NT2/D1 (cell line): ENCODE data around the gene TMEM242.
A peak's percentile ranks its signal among the peaks of the same experiment; 100 is the strongest.

Experiments used
- DNase-seq: peaks from one replicate; pipeline ENCODE4 v3.0.0-alpha.2; 2011; ENCODE audit warnings: low read depth, low spot score
- H3K27me3 ChIP-seq: 2 replicates; pipeline ENCODE4 v1.6.0; 2011; ENCODE audit warnings: mild to moderate bottlenecking; ENCODE audit not compliant: insufficient read length, insufficient read depth
- H3K36me3 ChIP-seq: 2 replicates; pipeline ENCODE4 v1.6.1; 2011; ENCODE audit warnings: mild to moderate bottlenecking, low read length, mixed read lengths; ENCODE audit not compliant: insufficient read depth, insufficient read length
- H3K4me1 ChIP-seq: 2 replicates; pipeline ENCODE4 v1.5.1; 2011; ENCODE audit not compliant: insufficient read depth, insufficient read length
- H3K4me3 ChIP-seq: 2 replicates; pipeline ENCODE4 v1.5.1; 2011; ENCODE audit warnings: low read depth; ENCODE audit not compliant: insufficient read length
- H3K9ac ChIP-seq: 2 replicates; pipeline ENCODE4 v1.6.0; 2011; ENCODE audit warnings: low read depth; ENCODE audit not compliant: insufficient read length
- H3K9me3 ChIP-seq: 2 replicates; pipeline ENCODE4 v1.5.1; 2011; ENCODE audit warnings: mild to moderate bottlenecking, low read length; ENCODE audit not compliant: insufficient read depth
- SUZ12 ChIP-seq: IDR thresholded peaks from 2 replicates; pipeline ENCODE4 v1.6.1; 2011; ENCODE audit not compliant: insufficient read length, insufficient read depth; ENCODE audit errors: extremely low read depth
- YY1 ChIP-seq: IDR thresholded peaks from 2 replicates; pipeline ENCODE4 v1.6.1; 2011; ENCODE audit not compliant: insufficient read length, insufficient read depth
- ZNF274 ChIP-seq: IDR thresholded peaks from 2 replicates; pipeline ENCODE4 v1.6.1; 2011; ENCODE audit warnings: mild to moderate bottlenecking, low read depth, low read length

The TMEM242 gene

DNA sequence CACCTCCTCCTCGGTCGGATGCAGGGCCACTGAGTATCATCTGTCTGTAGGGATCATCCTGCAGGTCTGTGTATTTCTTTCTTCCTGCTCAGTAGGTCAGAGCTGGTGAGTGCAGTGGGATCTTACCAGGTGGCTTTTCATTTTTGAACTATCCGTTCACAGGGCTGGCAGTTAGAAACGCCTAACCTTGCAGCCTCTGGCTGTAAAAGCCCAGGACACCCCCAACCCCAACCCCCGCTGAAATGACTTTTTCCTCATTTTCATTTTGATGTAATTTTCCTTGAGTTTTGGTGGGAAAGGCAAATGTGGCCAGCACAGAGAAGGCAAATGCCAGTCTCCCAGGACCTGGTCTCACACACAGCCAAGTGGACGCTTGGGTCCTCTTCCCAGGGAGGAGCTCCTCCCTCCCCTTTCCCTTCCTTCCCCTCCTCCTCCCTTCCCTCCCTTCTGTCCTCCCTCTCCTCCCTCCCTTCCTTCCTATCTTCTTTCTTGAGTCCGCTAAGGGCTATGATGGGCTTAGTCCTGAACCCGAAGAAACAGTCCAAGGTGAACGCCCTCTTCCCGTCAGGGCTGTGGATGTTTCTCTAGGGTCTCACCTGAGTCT is 36.0 kb downstream of the TMEM242 start:
- no peak for TF ChIP-seq SUZ12
- TF ChIP-seq ZNF274 = no peak
- TF ChIP-seq YY1 = no peak
- DNase-seq = no peak
- H3K27me3 ChIP-seq = no peaks in the 10 kb centered on the region

DNA sequence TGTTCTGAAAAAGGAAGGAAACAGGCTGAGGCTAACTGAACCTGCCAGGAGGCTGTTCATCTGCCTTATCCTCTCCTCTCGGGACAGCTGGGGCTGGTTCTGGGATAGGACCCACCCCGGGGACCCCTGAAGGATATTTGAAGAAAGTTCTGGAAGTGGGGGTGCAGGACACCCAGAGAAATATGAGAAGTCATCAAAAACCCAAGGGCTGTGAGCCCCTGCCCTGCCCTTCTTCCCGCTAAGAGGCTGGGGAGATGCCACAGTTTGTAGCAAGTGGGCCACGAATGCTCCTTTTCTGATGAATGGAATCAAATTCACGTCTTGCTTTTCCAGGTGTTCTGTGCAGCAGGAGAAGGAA is 37.9 kb downstream of the TMEM242 start:
- H3K36me3 ChIP-seq = peaks cover 15% of the 10 kb centered on the region
- H3K4me3 ChIP-seq = no peak overlapping the region
- no peak for TF ChIP-seq ZNF274
- TF ChIP-seq SUZ12 = no peak
- no peak for TF ChIP-seq YY1
- H3K27me3 ChIP-seq = no peaks in the 10 kb centered on the region
- DNase-seq = no peak
- no peaks in the 10 kb centered on the region for H3K9me3 ChIP-seq
- H3K4me1 ChIP-seq = no peaks in the 10 kb centered on the region
- H3K9ac ChIP-seq = no peak overlapping the region

More for the DNA sequence above, 36.0 kb downstream of the TMEM242 start:
- no peak overlapping the region for H3K4me3 ChIP-seq
- no peaks in the 10 kb centered on the region for H3K9me3 ChIP-seq
- peak overlapping the region; percentile 21 for H3K9ac ChIP-seq
- H3K36me3 ChIP-seq = peaks cover 22% of the 10 kb centered on the region
- no peaks in the 10 kb centered on the region for H3K4me1 ChIP-seq

DNA sequence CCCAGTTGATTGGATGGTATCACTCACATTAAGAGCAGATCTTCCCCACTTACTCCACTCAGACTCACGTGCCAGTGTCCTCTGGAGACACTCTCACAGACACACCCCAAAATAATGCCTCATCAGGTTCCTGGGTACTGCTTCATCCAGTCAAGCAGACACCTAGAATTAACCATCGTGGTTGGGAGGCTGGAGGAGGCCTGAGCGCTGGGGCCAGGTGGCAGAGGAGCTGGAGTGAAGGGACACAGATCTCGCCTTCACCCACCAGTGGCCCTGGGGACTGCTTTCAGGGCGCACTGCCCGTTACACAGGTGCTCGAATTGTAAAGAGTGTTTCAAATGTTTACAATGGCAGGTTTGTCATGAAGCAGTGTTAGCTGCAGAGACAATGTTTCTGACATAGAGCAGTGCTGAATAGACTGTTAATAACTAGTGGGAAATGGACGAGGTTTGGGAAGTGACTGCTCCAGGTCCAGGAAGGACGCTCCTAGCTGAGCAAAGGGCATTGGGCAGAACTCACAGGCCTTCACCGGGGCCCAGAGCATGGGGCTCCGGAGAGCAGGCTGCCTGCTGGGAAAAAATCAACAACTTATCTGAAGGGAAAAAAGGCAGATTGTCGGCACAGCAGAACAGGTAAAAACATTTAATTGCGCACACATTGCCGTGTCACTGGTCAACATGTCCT is 38.4 kb downstream of the TMEM242 start:
- H3K4me1 ChIP-seq = no peaks in the 10 kb centered on the region
- no peak overlapping the region for H3K4me3 ChIP-seq
- no peak for DNase-seq
- no peaks in the 10 kb centered on the region for H3K9me3 ChIP-seq
- H3K27me3 ChIP-seq = no peaks in the 10 kb centered on the region
- peaks cover 12% of the 10 kb centered on the region for H3K36me3 ChIP-seq
- H3K9ac ChIP-seq = no peak overlapping the region
- no peak for TF ChIP-seq YY1
- TF ChIP-seq SUZ12 = no peak

DNA sequence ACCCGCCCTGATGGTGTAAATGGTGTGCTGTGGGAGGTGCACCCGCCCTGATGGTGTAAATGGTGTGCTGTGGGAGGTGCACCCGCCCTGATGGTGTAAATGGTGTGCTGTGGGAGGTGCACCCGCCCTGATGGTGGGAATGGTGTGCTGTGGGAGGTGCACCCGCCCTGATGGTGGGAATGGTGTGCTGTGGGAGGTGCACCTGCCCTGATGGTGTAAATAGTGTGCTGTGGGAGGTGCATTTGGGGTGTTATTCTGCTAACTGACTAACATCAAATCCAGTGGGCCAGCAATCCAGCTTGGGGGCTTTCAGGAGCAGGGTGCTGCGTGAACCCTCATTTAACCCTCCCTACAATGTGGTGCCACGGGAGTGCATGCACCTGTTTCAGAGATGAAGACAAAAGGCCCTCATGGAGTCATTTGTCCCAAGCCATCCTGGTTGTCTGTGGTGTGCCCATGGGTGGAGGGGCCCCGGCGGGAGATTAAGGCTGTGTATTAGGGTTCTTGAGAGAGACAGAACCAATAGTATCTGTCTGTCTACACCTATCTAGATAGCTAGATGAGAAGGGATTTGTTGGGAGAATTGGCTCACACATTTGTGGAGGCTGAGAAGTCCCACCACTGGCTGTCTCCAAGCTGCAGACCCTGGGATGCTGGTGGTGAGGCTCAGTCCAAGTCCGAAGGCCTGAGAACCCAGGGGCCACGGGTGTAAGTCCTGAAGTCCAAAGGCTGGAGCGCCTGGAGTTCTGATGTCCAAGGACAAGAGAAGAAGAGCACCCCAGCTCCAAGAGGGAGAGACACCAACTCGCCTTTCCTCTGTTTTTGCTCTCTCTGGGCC is 39.2 kb downstream of the TMEM242 start:
- TF ChIP-seq ZNF274 (no peak), YY1 (no peak), SUZ12 (no peak)
- Histone ChIP-seq H3K36me3 (peaks cover 9% of the 10 kb centered on the region), H3K4me1 (no peaks in the 10 kb centered on the region), H3K27me3 (no peaks in the 10 kb centered on the region), H3K9ac (no peak overlapping the region), H3K4me3 (no peak overlapping the region), H3K9me3 (no peaks in the 10 kb centered on the region)
- no peak for DNase-seq

DNA sequence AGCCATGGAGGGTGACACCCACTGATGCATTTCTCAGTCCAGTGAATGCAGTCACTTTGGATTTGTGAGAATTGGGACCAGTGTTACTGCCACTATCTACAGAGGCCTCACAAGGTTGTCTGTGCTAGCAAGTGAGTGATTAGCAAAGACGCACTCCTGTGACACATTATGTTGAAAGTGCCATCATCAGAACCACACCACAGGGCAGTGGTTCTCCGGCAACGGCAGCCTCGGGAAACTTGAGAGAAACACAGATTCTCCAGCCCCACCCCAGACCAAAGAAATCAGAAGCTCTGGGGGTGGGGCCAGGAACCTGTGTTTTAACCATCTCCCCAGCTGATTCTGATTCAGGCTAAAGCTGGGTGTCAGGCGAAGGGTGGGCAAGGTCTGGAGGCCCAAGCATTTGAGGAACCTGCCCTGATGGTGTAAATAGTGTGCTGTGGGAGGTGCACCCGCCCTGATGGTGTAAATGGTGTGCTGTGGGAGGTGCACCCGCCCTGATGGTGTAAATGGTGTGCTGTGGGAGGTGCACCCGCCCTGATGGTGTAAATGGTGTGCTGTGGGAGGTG is 39.9 kb downstream of the TMEM242 start:
- Histone ChIP-seq H3K36me3 (peaks cover 6% of the 10 kb centered on the region), H3K4me3 (no peak overlapping the region), H3K27me3 (no peaks in the 10 kb centered on the region), H3K4me1 (no peaks in the 10 kb centered on the region), H3K9ac (no peak overlapping the region), H3K9me3 (no peaks in the 10 kb centered on the region)
- no peak for DNase-seq
- TF ChIP-seq YY1 = no peak
- no peak for TF ChIP-seq SUZ12
- no peak for TF ChIP-seq ZNF274

DNA sequence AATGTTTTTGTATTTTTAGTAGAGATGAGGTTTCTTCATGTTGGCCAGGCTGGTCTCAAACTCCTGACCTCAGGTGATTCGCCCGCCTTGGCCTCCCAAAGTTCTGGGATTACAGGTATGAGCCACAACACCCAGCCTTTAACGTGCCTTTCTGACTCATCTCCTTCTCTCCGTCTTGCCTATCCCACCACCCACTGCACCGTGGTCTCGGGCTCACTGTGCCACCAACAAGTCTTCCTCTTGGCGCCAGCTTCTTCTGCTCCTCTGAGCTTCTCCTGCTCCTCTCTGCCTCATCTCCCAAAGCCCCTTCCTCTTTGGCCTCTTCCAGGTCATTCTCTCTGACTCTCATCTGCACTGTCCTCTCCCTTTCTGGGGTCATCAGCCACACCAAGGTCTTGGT is 41.0 kb downstream of the TMEM242 start:
- H3K36me3 ChIP-seq = no peaks in the 10 kb centered on the region
- no peaks in the 10 kb centered on the region for H3K27me3 ChIP-seq
- no peak overlapping the region for H3K4me3 ChIP-seq
- TF ChIP-seq SUZ12 (no peak), YY1 (no peak), ZNF274 (no peak)
- no peak for DNase-seq
- H3K4me1 ChIP-seq = no peaks in the 10 kb centered on the region
- H3K9me3 ChIP-seq = no peaks in the 10 kb centered on the region
- H3K9ac ChIP-seq = no peak overlapping the region

DNA sequence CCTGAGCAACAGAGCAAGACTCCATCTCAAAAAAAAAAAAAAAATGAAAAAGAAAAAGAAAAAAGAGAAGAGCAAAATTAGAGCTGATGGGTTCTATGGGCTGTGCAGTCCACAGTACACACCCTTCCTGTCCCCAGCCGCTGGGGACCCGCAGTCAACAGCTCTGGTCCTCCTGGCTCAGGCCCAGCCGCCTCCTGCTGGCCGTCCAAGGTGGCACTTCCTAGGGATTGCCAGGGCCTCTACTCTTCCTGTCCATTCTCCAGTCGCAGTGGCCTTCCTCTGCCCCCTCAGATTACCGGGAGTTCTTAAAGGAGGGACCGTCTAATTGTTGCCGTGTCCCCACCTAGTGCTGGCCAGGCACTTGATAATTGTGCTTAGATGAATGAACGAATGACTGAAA is 41.7 kb downstream of the TMEM242 start:
- Histone ChIP-seq H3K9me3 (no peaks in the 10 kb centered on the region), H3K9ac (no peak overlapping the region), H3K4me1 (no peaks in the 10 kb centered on the region), H3K27me3 (no peaks in the 10 kb centered on the region), H3K36me3 (no peaks in the 10 kb centered on the region), H3K4me3 (no peak overlapping the region)
- no peak for DNase-seq
- TF ChIP-seq YY1 (no peak), ZNF274 (no peak), SUZ12 (no peak)
